C1 segment of cervical spinal cord (tissue), 14 donors: Measurements from ENCODE around the gene F8A2.
"Not testable (repeated sequence)": the region's sequence is repeated elsewhere in the genome, so short reads cannot be mapped to it uniquely, and the experiment has no call there.

Experiments used
- DNase-seq, 14 donors: peaks; one replicate each; lab custom pipeline; 2025; lab: John Stamatoyannopoulos, UW

Gene F8A2

GRCh38 chrX:155381843-155382528 is at the start of gene F8A2:
TSS of gene F8A2 (plus strand) at chrX:155382095. CDS start at chrX:155382115, 20 bp downstream.
- DNase-seq = not testable (repeated sequence)

- DNase-seq = no peak
These were observed 48.3 kb upstream of the F8A2 start for GRCh38 chrX:155333544-155334100.

GRCh38 chrX:155334486-155335336 is 47.2 kb upstream of the F8A2 start, which contains the start of gene CLIC2:
TSS of gene CLIC2 (minus strand) at chrX:155334614. CDS start at chrX:155334427, 187 bp downstream.
- no peak for DNase-seq

DNA sequence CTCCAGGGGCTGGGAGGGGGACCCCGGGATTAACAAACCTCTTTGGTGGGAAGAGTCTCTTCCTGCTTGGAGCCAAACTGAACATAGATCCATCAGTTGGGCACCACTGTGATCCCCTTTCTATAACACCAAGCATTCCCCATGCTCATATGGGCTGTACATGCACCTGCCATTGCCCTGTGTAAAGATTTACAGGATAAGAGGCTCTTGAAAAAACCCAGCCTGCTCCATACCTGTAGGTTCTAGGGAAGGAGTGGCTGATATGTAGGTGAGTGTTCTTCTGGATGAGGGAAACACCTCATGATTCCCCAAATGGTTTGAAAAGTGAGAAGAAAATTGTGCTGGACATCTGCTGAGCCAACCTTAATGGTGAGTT is 46.6 kb upstream of the F8A2 start:
- not testable (repeated sequence) for DNase-seq

- DNase-seq = not testable (repeated sequence)
These were observed 36.2 kb upstream of the F8A2 start for GRCh38 chrX:155345689-155346088.

- DNase-seq = not testable (repeated sequence)
These were observed 32.4 kb upstream of the F8A2 start for GRCh38 chrX:155349448-155349847.

DNA sequence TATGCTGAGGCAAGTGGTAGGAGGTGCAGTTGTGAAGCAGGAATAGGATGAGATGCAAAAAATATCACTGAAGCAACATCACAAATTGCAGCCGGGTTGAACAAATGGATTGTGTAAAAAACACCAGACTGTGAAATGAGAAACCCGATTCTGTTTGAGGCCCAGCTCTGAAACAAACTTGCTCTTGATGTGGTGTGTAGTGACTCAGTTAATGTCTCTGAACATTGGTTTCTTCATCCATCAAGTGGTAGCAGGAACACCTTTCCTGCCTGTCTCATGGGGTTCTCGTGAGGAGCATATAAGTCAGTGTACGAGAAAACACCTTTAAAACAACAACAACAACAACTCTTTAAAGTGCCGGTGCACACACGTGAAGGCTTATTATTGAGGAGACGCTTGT is 18.2 kb upstream of the F8A2 start:
- DNase-seq = not testable (repeated sequence)

DNA sequence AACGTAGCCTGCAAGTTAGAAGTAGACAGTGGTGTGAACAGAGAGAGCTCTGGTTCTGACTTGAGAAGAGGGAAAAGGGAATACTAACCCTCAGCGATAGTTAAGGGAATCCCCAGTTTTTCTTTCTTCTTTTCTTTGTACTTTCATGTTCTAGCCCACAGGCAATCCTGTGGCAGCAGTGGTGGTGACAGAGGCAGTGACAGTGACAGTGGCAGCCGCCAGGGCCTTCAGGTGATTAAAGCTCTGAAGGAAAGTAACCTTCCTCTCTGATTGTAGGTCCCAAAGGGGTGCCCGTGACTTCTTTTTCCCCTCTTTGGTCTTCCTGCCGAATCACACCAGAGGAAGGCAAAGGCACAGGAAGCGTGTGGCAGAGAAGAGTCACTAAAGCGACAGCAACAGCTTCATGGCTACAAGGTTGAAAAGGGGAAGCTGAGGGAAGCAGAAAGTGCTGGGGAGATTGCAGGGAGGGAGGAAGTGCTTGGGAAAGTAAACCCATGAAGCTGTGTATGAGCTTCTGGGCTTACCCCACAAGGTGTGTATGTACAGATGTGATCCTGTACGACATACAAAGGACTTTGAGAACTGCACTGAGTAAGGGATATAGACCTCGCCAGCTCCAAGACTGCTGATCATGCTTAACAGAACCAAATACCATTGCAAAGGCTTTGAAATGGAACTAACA is 8.0 kb upstream of the F8A2 start:
- DNase-seq = not testable (repeated sequence)

DNA sequence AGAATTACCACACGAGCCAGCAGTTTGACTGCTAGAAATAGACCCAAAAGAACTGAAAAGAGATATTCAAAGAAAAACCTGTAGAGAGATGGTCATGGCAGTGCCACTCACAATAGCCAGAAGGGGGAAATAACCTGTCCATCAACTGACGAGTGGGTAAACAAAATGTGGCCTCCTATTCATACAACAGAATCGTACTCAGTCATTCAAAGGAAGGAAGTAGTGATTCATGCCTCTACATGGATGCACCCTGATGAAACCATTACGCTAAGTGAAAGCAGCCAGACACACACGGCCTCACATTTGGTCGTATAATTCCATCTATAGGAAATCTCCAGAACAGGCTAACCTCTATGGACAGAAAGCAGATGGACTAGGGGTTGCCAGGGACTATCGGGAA is 2.1 kb upstream of the F8A2 start:
- DNase-seq = not testable (repeated sequence)

DNA sequence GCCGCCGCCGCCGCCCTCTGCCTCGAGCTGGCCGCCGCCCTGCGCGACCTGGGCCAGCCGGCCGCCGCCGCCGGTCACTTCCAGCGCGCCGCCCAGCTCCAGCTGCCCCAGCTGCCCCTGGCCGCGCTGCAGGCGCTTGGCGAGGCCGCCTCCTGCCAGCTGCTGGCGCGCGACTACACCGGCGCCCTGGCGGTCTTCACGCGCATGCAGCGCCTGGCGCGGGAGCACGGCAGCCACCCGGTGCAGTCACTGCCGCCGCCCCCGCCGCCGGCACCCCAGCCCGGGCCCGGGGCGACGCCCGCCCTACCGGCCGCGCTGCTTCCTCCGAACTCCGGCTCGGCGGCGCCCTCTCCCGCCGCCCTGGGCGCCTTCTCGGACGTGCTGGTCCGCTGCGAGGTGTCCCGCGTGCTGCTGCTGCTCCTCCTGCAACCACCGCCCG is 653 bp downstream of the F8A2 start:
- not testable (repeated sequence) for DNase-seq

DNA sequence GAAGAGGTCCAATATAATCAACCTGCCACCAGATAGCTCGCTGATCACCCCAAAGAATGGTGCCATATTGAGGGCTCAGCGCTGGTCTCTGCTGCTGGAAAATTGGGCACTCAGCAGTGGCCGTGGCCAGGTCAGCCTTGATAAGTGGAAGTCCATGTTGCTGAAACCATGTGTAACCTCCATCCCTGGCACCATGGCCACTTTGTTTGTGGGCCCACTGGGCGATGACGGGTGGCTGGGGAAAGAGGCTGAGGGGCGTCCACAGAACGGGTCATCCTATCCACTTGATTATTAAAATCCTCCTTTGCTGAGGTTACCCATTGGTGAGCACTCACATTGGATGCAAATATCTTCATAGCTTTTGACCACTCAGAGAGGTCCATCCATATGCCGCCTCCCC is 7.7 kb downstream of the F8A2 start:
- DNase-seq = no peak

DNA sequence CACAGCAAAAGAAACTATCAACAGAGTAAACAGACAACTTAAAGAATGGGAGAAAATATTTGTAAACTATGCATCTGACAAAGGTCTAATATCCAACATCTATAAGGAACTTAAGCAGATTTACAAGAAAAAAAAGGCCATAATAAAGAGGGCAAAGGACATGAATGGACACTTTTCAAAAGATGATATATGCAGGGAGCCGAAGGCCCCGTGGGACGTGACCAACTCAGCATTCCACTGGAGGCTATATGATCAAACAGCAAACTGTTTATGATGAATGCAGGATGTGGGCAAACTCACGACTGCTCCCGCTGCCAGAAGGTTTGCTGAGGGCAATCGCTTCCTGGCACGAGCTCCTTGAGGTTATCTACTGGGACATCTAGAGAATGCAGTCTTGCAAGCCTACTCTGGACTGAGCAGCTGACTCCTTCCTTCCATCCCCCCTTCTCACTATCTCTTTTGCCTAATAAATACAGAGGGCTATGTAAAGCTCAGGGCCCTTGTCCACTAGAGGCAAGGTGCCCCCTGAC is 12.9 kb downstream of the F8A2 start:
- not testable (repeated sequence) for DNase-seq

DNA sequence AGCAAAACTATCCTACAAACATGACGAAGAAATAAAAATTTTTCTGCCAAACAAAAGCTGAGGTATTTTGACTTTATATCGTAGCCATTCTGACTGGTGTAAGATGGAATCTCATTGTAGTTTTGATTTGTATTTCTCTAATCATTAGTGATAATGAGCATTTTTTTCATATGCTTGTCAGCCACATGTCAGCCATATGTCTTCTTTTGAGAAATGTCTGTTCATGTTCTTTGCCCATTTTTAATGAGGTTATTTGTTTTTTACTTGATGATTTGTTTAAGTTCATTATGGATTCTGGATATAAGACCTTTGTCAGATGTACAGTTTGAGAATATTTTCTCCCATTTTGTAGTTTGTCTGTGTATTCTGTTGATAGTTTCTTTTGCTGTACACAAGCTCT is 24.5 kb downstream of the F8A2 start:
- DNase-seq = no peak

GRCh38 chrX:155417769-155418168 is 35.9 kb downstream of the F8A2 start:
- no peak for DNase-seq
